T-cell (primary cell): Measurements from ENCODE around the gene PTPN13. TPM values are rescaled to one million over a fixed set of nuclear protein-coding genes. Genes with fewer than 3 reads are reported as not detected.

Experiments
- ATAC-seq, 4 experiments: fragments of 200-7000 bp in 3 of 4; fragments of 150-1000 bp in 1 of 4; cut with Tn5 transposase; replicated peaks in 1 of 4; 1 replicate in 3 of 4; 2 replicates in 1 of 4; pipeline ENCODE4 v1.10.0; 2021; ENCODE audit warnings: moderate library complexity in 3 of 4, mild to moderate bottlenecking in 2 of 4, moderate number of reproducible peaks in 1 of 4
- CTCF ChIA-PET, 2 donors: fragments of 300-600 bp; sonication (Branson Sonifier 250); formaldehyde crosslinking; loops; one replicate each; lab custom pipeline; 2022; ENCODE audit warnings: antibody characterized with exemption in 2 of 2; lab: Charles Lee
- POLR2A ChIA-PET, 2 donors: fragments of 300-600 bp; sonication (Branson Sonifier 250); formaldehyde crosslinking; loops; one replicate each; lab custom pipeline; 2022; ENCODE audit warnings: antibody characterized with exemption in 2 of 2; lab: Charles Lee
- DNase-seq, 35 experiments: peaks; one replicate each; pipeline versions ENCODE4 v3.0.0 to v3.0.0-alpha.2; 2013 to 2023
- H3K27ac ChIP-seq: one replicate; pipeline ENCODE4 v1.5.1; 2013; ENCODE audit warnings: low read length
- H3K27me3 ChIP-seq, 2 experiments: replicated peaks in 1 of 2; 1 replicate in 1 of 2; 2 replicates in 1 of 2; pipeline versions ENCODE4 v1.6.1 to v1.7.0; 2013; ENCODE audit warnings: low read length in 1 of 2, mixed read lengths in 1 of 2; ENCODE audit not compliant: control insufficient read depth in 2 of 2, insufficient read depth in 2 of 2; ENCODE audit errors: extremely low read depth in 1 of 2
- H3K36me3 ChIP-seq, 2 donors: 1 replicate in 1 of 2; 2 replicates in 1 of 2; pipeline versions ENCODE4 v1.6.1 to v1.7.0; 2013; ENCODE audit warnings: low read length in 1 of 2; ENCODE audit not compliant: control insufficient read depth in 2 of 2, insufficient read depth in 1 of 2; ENCODE audit errors: extremely low read depth in 1 of 2
- H3K4me1 ChIP-seq, 2 experiments: 1 replicate in 1 of 2; 2 replicates in 1 of 2; pipeline versions ENCODE4 v1.6.1 to v1.7.0; 2013; ENCODE audit warnings: low read length in 2 of 2, mixed read lengths in 1 of 2; ENCODE audit not compliant: insufficient read depth in 2 of 2, control insufficient read depth in 1 of 2; ENCODE audit errors: extremely low read depth in 1 of 2
- H3K4me3 ChIP-seq, 2 donors: 1 replicate in 1 of 2; 2 replicates in 1 of 2; pipeline versions ENCODE4 v1.5.1 to v1.7.0; 2013; ENCODE audit warnings: mild to moderate bottlenecking in 2 of 2, low read length in 1 of 2, moderate library complexity in 1 of 2; ENCODE audit not compliant: control insufficient read depth in 1 of 2; ENCODE audit errors: extremely low read depth in 1 of 2
- H3K9me3 ChIP-seq: 2 replicates; pipeline ENCODE4 v1.7.0; 2013
- H3K27ac Mint-ChIP-seq, 2 donors: one replicate each; pipeline ENCODE4 v1.8.0; 2020 to 2021; ENCODE audit warnings: mild to moderate bottlenecking in 2 of 2, mixed read lengths in 2 of 2
- H3K27me3 Mint-ChIP-seq, 2 donors: one replicate each; pipeline ENCODE4 v1.8.0; 2021 to 2022; ENCODE audit warnings: mixed read lengths in 2 of 2
- H3K36me3 Mint-ChIP-seq: one replicate; pipeline ENCODE4 v1.8.0; 2021; ENCODE audit warnings: mixed read lengths
- H3K4me1 Mint-ChIP-seq, 3 donors: one replicate each; pipeline ENCODE4 v1.8.0; 2020 to 2022; ENCODE audit warnings: mixed read lengths in 3 of 3, mild to moderate bottlenecking in 1 of 3
- H3K4me3 Mint-ChIP-seq, 3 donors: one replicate each; pipeline ENCODE4 v1.8.0; 2020 to 2022; ENCODE audit warnings: mild to moderate bottlenecking in 3 of 3, mixed read lengths in 3 of 3, moderate library complexity in 3 of 3
- H3K9me3 Mint-ChIP-seq, 3 donors: one replicate each; pipeline ENCODE4 v1.8.0; 2020 to 2022; ENCODE audit warnings: mixed read lengths in 3 of 3
- WGBS: methylation state at CpG from one replicate; pipeline ENCODE4 v1.1.5; 2013; ENCODE audit warnings: missing lambda C conversion rate; ENCODE audit not compliant: insufficient coverage; 5-methylcytosine and 5-hydroxymethylcytosine counted together
- total RNA-seq, 35 experiments: library from RNA in 6 of 35; stranded (reverse) in 6 of 35; fragments of 120-200 nt in 1 of 35; gene quantifications; one replicate each; pipeline versions ENCODE4 v1.2.1 to v1.2.4 and lab custom pipeline; 2013 to 2026

The PTPN13 gene
- total RNA-seq, 5 donors from 2014 or later (not counting 1 experiment from before 2014, with no cell fraction given), result 0.90 to 8.1 (median 5.2) TPM

- ChIA-PET CTCF (no interaction called here), POLR2A (no interaction called here)
- WGBS, result 86% methylated on average over 2 of the region's 2 CpGs
Measured at GRCh38 chr4:86678796-86679195, 84.7 kb downstream of the PTPN13 start.

GRCh38 chr4:86679441-86679840 is 85.3 kb downstream of the PTPN13 start:
- Mint-ChIP-seq H3K27me3 (no peaks in the 10 kb centered on the region), H3K36me3 (no peaks in the 10 kb centered on the region), H3K4me3 (no peak overlapping the region), H3K9me3 (no peaks in the 10 kb centered on the region), H3K27ac (no peak overlapping the region), H3K4me1 (no peaks in the 10 kb centered on the region)
- DNase-seq (no peak), ATAC-seq (no peak)
- Histone ChIP-seq H3K27ac (no peak overlapping the region), H3K4me3 (no peak overlapping the region), H3K4me1 (no peaks in the 10 kb centered on the region), H3K36me3 (no peaks in the 10 kb centered on the region), H3K9me3 (no peaks in the 10 kb centered on the region), H3K27me3 (no peaks in the 10 kb centered on the region)
- CTCF ChIA-PET, result no interaction called here
- POLR2A ChIA-PET, result no interaction called here
- WGBS, result no CpG with 5 or more reads among the region's 2 CpGs

More at GRCh38 chr4:86678796-86679195, 84.7 kb downstream of the PTPN13 start:
- H3K27ac ChIP-seq, result no peak overlapping the region
- no peaks in the 10 kb centered on the region for H3K9me3 ChIP-seq
- no peaks in the 10 kb centered on the region for H3K27me3 Mint-ChIP-seq
- H3K9me3 Mint-ChIP-seq, result no peaks in the 10 kb centered on the region
- no peaks in the 10 kb centered on the region for H3K4me1 Mint-ChIP-seq
- no peaks in the 10 kb centered on the region for H3K36me3 ChIP-seq
- H3K36me3 Mint-ChIP-seq, result no peaks in the 10 kb centered on the region
- DNase-seq, result no peak
- no peak overlapping the region for H3K4me3 ChIP-seq
- H3K4me3 Mint-ChIP-seq, result no peak overlapping the region
- no peak for ATAC-seq
- no peaks in the 10 kb centered on the region for H3K4me1 ChIP-seq
- H3K27ac Mint-ChIP-seq, result no peak overlapping the region
- no peaks in the 10 kb centered on the region for H3K27me3 ChIP-seq

GRCh38 chr4:86683167-86683566 is 89.1 kb downstream of the PTPN13 start:
- Mint-ChIP-seq H3K27me3 (no peaks in the 10 kb centered on the region), H3K4me1 (no peaks in the 10 kb centered on the region), H3K27ac (no peak overlapping the region), H3K36me3 (no peaks in the 10 kb centered on the region), H3K4me3 (no peak overlapping the region), H3K9me3 (no peaks in the 10 kb centered on the region)
- H3K36me3 ChIP-seq, result no peaks in the 10 kb centered on the region
- no peaks in the 10 kb centered on the region for H3K27me3 ChIP-seq
- H3K4me1 ChIP-seq, result no peaks in the 10 kb centered on the region
- no peak overlapping the region for H3K27ac ChIP-seq
- no peaks in the 10 kb centered on the region for H3K9me3 ChIP-seq
- H3K4me3 ChIP-seq, result no peak overlapping the region
- POLR2A ChIA-PET, result no interaction called here
- CTCF ChIA-PET, result no interaction called here
- DNase-seq (no peak), ATAC-seq (no peak)
- 61% methylated on average over 2 of the region's 2 CpGs for WGBS

- CTCF ChIA-PET, result no interaction called here
- H3K9me3 Mint-ChIP-seq, result no peaks in the 10 kb centered on the region
- ATAC-seq (no peak), DNase-seq (no peak)
- H3K27me3 Mint-ChIP-seq, result no peaks in the 10 kb centered on the region
- no peaks in the 10 kb centered on the region for H3K4me1 Mint-ChIP-seq
- Histone ChIP-seq H3K27me3 (no peaks in the 10 kb centered on the region), H3K4me1 (no peaks in the 10 kb centered on the region), H3K9me3 (no peaks in the 10 kb centered on the region), H3K4me3 (no peak overlapping the region), H3K27ac (no peak overlapping the region), H3K36me3 (no peaks in the 10 kb centered on the region)
- POLR2A ChIA-PET, result no interaction called here
- no peak overlapping the region for H3K4me3 Mint-ChIP-seq
- WGBS, result 71% methylated on average over 1 of the region's 2 CpGs
- H3K27ac Mint-ChIP-seq, result no peak overlapping the region
- H3K36me3 Mint-ChIP-seq, result no peaks in the 10 kb centered on the region
Measured at GRCh38 chr4:86683983-86684382, 89.9 kb downstream of the PTPN13 start.

- Histone ChIP-seq H3K4me3 (no peak overlapping the region), H3K27ac (no peak overlapping the region), H3K4me1 (no peaks in the 10 kb centered on the region), H3K27me3 (no peaks in the 10 kb centered on the region), H3K36me3 (no peaks in the 10 kb centered on the region), H3K9me3 (no peaks in the 10 kb centered on the region)
- Mint-ChIP-seq H3K27me3 (peaks cover 0 to 3% of the 10 kb centered on the region in 2 donors), H3K4me3 (no peak overlapping the region), H3K4me1 (no peaks in the 10 kb centered on the region), H3K36me3 (no peaks in the 10 kb centered on the region), H3K27ac (no peak overlapping the region), H3K9me3 (no peaks in the 10 kb centered on the region)
- POLR2A ChIA-PET, result no interaction called here
- no peak for DNase-seq
- CTCF ChIA-PET, result no interaction called here
- WGBS, result no CpG with 5 or more reads among the region's 3 CpGs
- ATAC-seq, result no peak
Measured at GRCh38 chr4:86685401-86685800, 91.3 kb downstream of the PTPN13 start.

- Histone ChIP-seq H3K27ac (no peak overlapping the region), H3K4me1 (no peaks in the 10 kb centered on the region), H3K9me3 (no peaks in the 10 kb centered on the region), H3K36me3 (no peaks in the 10 kb centered on the region), H3K4me3 (no peak overlapping the region), H3K27me3 (no peaks in the 10 kb centered on the region)
- no peaks in the 10 kb centered on the region for H3K36me3 Mint-ChIP-seq
- no peaks in the 10 kb centered on the region for H3K4me1 Mint-ChIP-seq
- no peak overlapping the region for H3K27ac Mint-ChIP-seq
- H3K4me3 Mint-ChIP-seq, result no peak overlapping the region
- no peaks in the 10 kb centered on the region for H3K9me3 Mint-ChIP-seq
- no CpG with 5 or more reads among the region's 3 CpGs for WGBS
- DNase-seq (no peak), ATAC-seq (no peak)
- POLR2A ChIA-PET, result no interaction called here
- peaks cover 0 to 7% of the 10 kb centered on the region in 2 donors for H3K27me3 Mint-ChIP-seq
- CTCF ChIA-PET, result no interaction called here
Measured at GRCh38 chr4:86686741-86687140, 92.6 kb downstream of the PTPN13 start.

- Mint-ChIP-seq H3K36me3 (no peaks in the 10 kb centered on the region), H3K9me3 (no peaks in the 10 kb centered on the region), H3K4me1 (no peaks in the 10 kb centered on the region), H3K27ac (no peak overlapping the region), H3K27me3 (peaks cover 0 to 7% of the 10 kb centered on the region in 2 donors), H3K4me3 (no peak overlapping the region)
- Histone ChIP-seq H3K36me3 (no peaks in the 10 kb centered on the region), H3K27me3 (no peaks in the 10 kb centered on the region), H3K9me3 (no peaks in the 10 kb centered on the region), H3K27ac (no peak overlapping the region), H3K4me1 (no peaks in the 10 kb centered on the region), H3K4me3 (no peak overlapping the region)
- CTCF ChIA-PET, result no interaction called here
- WGBS, result no CpG with 5 or more reads among the region's 2 CpGs
- DNase-seq (no peak), ATAC-seq (no peak)
- POLR2A ChIA-PET, result no interaction called here
Measured at GRCh38 chr4:86688026-86688425, 93.9 kb downstream of the PTPN13 start.
